BJ (cell line): ENCODE results near the gene RRAS2. TPM values are rescaled to one million over a fixed set of nuclear protein-coding genes. Genes with fewer than 3 reads are reported as not detected.

Source experiments
- CTCF ChIA-PET: fragments of 350-600 bp; formaldehyde crosslinking; extraction: SDS; loops from one replicate; lab custom pipeline; 2021; ENCODE audit warnings: antibody characterized with exemption, inconsistent platforms; lab: Yijun Ruan, JAX
- POLR2A ChIA-PET: fragments of 300-600 bp; sonication (Branson Sonifier 250); formaldehyde crosslinking; extraction: SDS; loops from one replicate; lab custom pipeline; 2021; ENCODE audit warnings: antibody characterized with exemption; lab: Charles Lee
- DNase-seq: peaks from one replicate; pipeline ENCODE4 v3.0.0-alpha.2; 2011; ENCODE audit warnings: low read depth
- H3K27me3 ChIP-seq: 2 replicates; pipeline ENCODE4 v1.6.0; 2011; ENCODE audit warnings: low read length; ENCODE audit not compliant: control insufficient read depth, insufficient read depth
- H3K36me3 ChIP-seq: 2 replicates; pipeline ENCODE4 v1.5.1; 2011; ENCODE audit warnings: low read length; ENCODE audit not compliant: control insufficient read depth, insufficient read depth
- H3K4me3 ChIP-seq: 2 replicates; pipeline ENCODE4 v1.5.1; 2011; ENCODE audit warnings: low read depth, mild to moderate bottlenecking, control low read depth, low read length
- CTCF ChIP-seq: IDR thresholded peaks from 2 replicates; pipeline ENCODE4 v1.5.1; 2011; ENCODE audit warnings: low read depth, mild to moderate bottlenecking, control low read depth, inconsistent platforms, low read length, moderate library complexity; ENCODE audit not compliant: insufficient read depth
- polyA plus RNA-seq: library from polyadenylated mRNA; depleted of rRNA; stranded (reverse); fragments of >200 nt; gene quantifications from 2 replicates; pipeline ENCODE4 v1.2.3, GENCODE V29; 2011

RRAS2 gene
- polyA plus RNA-seq, 1 experiment, result 29.1 TPM

DNA sequence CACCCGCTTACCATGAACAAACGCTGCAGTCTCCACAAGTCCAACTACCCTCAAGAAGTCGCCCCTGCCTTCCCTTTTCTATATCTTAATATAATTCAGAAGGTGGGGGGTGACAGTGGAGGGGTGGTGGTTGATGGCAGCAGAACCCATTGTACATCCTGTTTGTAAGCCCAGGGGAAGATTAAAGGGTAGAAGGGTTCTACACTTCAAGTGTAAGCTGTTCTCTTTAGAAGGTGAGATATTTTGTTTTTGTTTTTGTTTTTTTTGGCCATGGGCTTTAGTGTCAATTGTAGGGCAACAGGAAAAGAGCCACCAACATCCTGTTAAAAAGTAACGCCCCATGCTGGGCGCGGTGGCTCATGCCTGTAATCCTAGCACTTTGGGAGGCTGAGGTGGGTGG is 34.9 kb upstream of the RRAS2 start:
- ChIA-PET CTCF (no interaction called here), POLR2A (no interaction called here)
- Histone ChIP-seq H3K27me3 (no peaks in the 10 kb centered on the region), H3K36me3 (no peaks in the 10 kb centered on the region), H3K4me3 (no peak overlapping the region)
- no peak for TF ChIP-seq CTCF
- DNase-seq, result no peak

DNA sequence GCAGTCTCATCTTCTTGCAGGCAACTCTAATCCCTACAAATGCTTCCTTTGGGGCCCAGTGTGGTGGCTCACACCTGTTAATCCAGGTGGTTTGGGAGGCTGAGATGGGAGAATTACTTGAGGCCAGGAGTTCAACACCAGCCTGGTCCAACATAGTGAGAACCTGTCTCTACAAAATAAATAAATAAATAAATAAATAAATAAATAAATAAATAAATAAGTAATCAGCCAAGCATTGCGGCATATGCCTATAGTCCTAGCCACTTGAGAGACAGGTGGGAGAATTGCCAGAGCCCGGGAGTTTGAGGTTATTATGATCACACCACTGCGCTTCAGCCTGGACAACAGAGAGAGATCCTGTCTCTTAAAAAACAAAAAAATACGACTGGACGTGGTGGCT is 34.1 kb upstream of the RRAS2 start:
- Histone ChIP-seq H3K27me3 (no peaks in the 10 kb centered on the region), H3K36me3 (no peaks in the 10 kb centered on the region), H3K4me3 (no peak overlapping the region)
- ChIA-PET CTCF (no interaction called here), POLR2A (no interaction called here)
- DNase-seq, result no peak
- TF ChIP-seq CTCF, result no peak

DNA sequence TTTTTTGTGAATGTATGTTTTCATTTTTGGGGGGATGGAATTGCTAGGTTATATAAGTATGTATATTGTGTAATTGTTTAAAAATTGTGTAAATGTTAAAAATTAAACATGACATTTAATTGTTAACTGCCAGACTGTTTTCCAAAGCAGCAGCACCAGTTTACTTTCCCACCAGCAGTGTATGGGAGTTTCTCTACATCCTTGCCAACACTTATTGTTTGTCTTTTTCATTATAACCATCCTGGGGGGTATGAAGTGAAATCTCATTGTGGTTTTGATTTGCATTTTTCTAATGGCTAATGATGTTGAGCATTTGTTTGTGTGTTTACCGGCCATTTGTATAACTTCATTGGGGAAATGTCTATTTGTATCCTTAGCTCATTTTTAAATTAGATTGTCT is 31.7 kb upstream of the RRAS2 start:
- no peak for DNase-seq
- CTCF ChIA-PET, result no interaction called here
- no peak for TF ChIP-seq CTCF
- Histone ChIP-seq H3K36me3 (no peaks in the 10 kb centered on the region), H3K27me3 (no peaks in the 10 kb centered on the region), H3K4me3 (no peak overlapping the region)
- POLR2A ChIA-PET, result no interaction called here

DNA sequence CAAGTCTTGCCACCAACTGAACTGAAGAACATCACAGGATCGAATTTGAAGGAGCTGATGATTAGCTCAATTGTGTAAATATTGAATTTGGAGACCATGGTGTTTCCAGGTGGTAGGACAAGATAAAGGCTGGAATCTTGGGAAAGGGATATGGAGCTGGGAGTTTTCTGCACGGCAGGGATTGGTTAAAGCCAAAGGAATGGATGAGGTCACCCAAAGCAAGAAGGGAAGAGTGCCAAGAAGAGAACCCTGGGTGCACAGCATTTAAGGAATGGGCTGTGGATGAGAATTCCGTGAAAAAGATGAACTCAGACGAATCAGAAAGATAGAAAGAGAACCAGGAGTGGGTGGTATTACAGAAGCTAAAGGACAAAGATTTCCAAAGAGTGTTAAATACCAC is 29.4 kb upstream of the RRAS2 start:
- Histone ChIP-seq H3K36me3 (no peaks in the 10 kb centered on the region), H3K4me3 (no peak overlapping the region), H3K27me3 (no peaks in the 10 kb centered on the region)
- TF ChIP-seq CTCF, result no peak
- ChIA-PET CTCF (interaction anchor here (1.3 to 1.4 kb wide), 3 partner anchors 21 to 122 kb away, joined by 3 read pairs; no protein-coding TSS in a partner anchor), POLR2A (no interaction called here)
- DNase-seq, result no peak

DNA sequence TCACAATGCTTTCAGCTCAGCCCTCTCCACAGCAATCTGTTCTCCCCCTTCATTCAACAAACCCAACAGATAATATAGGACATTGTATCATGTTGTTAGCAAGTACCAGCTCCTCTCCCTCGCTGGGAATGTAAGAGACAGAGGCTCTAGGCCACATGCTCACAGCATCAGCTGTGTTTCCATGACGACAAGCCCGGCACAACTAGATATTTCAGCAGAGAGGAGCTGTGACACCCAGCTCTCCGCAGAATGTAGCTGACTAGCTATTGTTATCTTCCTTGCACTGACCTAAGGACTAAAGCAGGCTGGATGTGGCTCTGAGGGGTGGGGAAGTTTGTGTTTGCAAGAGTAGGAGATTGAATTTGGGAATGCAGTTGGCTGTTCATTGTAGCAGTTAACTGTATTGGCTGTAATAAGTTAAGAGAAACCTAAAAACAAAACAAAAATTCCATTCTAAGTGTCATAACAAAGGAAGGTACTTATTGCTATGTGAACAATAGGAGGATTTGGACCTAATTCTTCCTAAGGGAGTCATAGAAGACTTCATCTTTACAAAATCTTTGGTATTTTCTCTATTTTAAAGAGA is 28.0 kb upstream of the RRAS2 start:
- DNase-seq, result peak; percentile 59
- POLR2A ChIA-PET, result interaction anchor here (0.6 kb wide), 1 partner anchor 13 kb away, joined by 3 read pairs; no protein-coding TSS in a partner anchor
- CTCF ChIA-PET, result interaction anchor here (0.6 to 0.7 kb wide), 2 partner anchors 68 to 79 kb away, joined by 3 read pairs; no protein-coding TSS in a partner anchor
- Histone ChIP-seq H3K36me3 (no peaks in the 10 kb centered on the region), H3K4me3 (no peak overlapping the region), H3K27me3 (no peaks in the 10 kb centered on the region)
- no peak for TF ChIP-seq CTCF
